Neural cell (in vitro differentiated cells): ENCODE measurements around the gene SLCO2A1.

Experiments
- CTCF ChIP-seq: fragments of 450-650 bp; IDR thresholded peaks from 2 replicates; pipeline ENCODE4 v1.5.1; 2014; ENCODE audit warnings: antibody characterized with exemption, mild to moderate bottlenecking, moderate library complexity; ENCODE audit not compliant: poor library complexity, severe bottlenecking
- EZH2 ChIP-seq: fragments of 200-600, 300-800 bp; shearing (Covaris generic), sonication (generic); IDR thresholded peaks from 2 replicates; pipeline ENCODE4 v1.6.1; 2014; ENCODE audit warnings: antibody characterized with exemption, low read length, borderline replicate concordance, mild to moderate bottlenecking; ENCODE audit not compliant: insufficient read depth, poor library complexity, severe bottlenecking
- POLR2AphosphoS5 ChIP-seq: IDR thresholded peaks from 2 replicates; pipeline ENCODE4 v1.6.1; 2012
- RAD21 ChIP-seq: fragments of 450-650 bp; conservative IDR thresholded peaks from 2 replicates; pipeline ENCODE4 v1.6.1; 2014; ENCODE audit warnings: antibody characterized with exemption, mild to moderate bottlenecking, moderate library complexity
- REST ChIP-seq: IDR thresholded peaks from 2 replicates; pipeline ENCODE4 v1.6.1; 2012; ENCODE audit warnings: borderline replicate concordance
- SMC3 ChIP-seq: fragments of 450-650 bp; conservative IDR thresholded peaks from 2 replicates; pipeline ENCODE4 v1.6.1; 2014; ENCODE audit warnings: antibody characterized with exemption, mild to moderate bottlenecking, moderate library complexity; ENCODE audit not compliant: poor library complexity
- TAF1 ChIP-seq: IDR thresholded peaks from 2 replicates; pipeline ENCODE4 v1.6.1; 2012; ENCODE audit warnings: low read depth

- TF ChIP-seq TAF1 = no peak
- TF ChIP-seq RAD21 = no peak
- TF ChIP-seq CTCF = no peak
- TF ChIP-seq EZH2 = no peak
- TF ChIP-seq REST = no peak
- TF ChIP-seq SMC3 = no peak
- no peak for TF ChIP-seq POLR2AphosphoS5
Observed at GRCh38 chr3:133980035-133980434, 49.7 kb downstream of the SLCO2A1 start.
